KG1 (cell line): Measurements from ENCODE around the gene PDE4D.

Source experiments
- DNase-seq: peaks from one replicate; lab custom pipeline; 2025; lab: John Stamatoyannopoulos, UW

Gene PDE4D

DNA sequence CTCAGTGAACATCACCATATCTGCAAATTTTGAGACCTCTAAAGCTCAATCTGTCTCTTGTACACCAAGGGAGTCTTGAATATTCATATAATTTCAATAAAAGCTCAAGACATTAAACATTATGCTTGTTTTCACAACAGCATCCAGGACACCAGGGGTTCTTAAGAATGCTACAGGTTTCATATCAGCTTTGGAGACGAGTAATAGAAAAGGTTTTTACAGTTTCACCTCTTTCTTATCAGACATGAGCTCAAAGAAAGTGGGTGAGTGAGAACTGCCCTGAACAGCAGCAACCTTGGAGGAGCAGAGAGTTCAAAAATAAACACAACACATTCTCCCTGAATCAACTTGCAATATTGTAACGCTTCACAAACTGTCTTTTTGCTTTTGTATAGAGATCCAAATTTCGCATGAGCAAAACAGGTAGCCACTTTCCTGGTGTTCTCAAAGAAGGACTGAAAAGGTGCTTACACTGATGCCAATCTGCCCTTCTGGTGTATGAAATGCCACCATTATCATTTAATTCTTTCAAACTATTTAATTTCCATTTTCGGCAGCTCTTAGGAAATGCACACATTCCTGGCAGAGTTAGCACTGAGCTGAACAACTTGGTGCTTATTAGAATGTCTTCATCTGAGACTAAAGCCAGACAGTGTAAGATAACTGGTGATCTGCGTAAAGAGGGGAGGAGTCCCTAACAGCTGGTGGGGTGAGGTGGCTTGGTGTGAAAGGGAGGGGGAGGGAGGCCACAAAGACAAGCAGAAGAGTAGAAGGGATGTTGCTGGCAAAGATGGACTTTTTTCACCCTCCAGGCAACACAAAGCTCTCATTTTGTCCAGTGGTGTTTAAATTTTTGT lies 535.3 kb downstream of the PDE4D start:
- no peak for DNase-seq

DNA sequence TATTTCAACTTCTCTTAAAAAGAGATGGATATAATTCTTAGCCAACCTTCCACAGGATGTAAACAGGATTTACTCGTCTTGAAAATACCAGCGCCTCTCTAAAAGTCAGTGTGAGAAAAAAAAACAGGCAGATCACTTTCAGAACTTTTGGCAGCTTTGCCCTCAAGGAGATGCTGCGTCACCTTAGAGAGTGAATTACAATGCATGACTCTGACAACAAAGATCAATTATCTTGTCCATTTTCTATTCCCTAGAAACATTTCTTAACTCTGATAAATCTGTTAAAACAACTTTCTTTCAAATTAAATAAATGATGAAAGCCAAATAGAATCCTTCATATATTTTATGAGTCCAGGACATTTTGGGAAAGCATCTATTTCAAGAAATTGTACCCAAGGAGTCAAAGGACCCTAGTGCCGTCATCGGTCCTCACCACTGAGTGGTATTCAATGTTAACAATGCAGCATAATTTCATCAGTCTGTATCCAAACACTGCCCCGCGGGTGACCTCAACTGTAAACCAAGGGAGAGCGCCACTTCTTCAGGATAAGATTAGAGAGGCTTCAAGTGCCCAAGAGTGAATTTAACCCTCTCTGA lies 536.0 kb downstream of the PDE4D start:
- DNase-seq, result no peak

DNA sequence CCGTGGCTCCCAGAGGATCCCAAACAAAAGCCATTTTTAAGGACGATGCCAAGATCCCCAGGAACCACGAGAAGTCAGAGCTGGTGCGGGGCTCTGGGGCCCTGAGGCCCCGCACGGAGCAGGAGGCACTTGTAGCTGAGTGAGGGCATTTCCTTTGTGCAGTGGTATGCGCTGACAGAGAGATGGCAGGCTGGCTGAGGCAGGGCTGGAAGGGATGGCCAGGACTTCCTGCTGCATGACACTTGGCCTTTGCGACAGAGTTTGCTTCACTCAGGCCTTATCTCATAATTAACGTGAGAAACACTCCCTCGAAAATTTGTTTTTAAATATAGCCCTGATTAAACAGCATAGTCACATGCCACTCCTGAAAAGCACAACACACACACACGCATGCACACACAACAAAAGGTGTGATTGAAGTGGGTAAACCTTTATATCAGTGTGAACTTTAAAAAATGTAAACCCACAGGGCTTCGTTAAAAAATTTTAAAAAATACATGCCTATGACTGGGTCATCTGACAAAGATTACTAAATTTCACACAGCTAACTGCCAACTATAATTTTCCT lies 536.6 kb downstream of the PDE4D start:
- no peak for DNase-seq

DNA sequence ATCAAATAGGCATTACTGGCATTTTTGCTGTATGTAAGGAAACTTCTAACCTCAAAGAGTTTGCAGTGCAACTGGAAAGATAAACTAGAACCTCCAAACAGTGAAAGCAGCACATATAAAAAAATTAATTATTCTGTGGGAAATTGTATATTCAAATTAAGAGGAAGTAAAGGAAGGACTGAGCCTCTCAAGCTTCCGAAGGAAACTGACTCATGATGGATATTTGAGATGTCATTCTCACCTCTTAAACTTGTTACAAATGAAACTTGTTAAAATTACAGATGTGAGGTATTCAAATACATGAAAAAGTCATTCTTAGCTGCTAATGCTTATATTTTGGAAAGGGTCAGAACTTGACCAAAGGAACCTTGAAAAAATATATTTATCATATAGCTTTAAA lies 538.7 kb downstream of the PDE4D start:
- DNase-seq, result no peak

DNA sequence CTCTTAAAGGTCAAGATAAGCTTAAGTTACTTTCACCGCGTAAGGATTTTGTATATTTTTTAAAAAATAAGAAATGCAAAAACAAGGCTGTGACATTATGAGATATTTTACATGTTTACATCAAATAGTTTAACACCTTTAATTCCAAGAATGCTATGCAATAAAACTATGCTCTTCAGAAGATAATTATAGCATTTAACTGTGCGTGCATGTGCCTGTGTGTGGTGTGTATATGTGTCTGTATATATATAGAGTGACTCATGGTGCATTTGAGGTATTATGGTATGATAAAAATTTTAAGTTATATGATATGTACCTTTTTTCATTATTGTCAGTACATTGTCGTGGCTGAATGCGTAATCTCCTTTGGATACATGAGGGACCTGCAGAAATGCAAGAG lies 539.3 kb downstream of the PDE4D start:
- DNase-seq, result no peak

DNA sequence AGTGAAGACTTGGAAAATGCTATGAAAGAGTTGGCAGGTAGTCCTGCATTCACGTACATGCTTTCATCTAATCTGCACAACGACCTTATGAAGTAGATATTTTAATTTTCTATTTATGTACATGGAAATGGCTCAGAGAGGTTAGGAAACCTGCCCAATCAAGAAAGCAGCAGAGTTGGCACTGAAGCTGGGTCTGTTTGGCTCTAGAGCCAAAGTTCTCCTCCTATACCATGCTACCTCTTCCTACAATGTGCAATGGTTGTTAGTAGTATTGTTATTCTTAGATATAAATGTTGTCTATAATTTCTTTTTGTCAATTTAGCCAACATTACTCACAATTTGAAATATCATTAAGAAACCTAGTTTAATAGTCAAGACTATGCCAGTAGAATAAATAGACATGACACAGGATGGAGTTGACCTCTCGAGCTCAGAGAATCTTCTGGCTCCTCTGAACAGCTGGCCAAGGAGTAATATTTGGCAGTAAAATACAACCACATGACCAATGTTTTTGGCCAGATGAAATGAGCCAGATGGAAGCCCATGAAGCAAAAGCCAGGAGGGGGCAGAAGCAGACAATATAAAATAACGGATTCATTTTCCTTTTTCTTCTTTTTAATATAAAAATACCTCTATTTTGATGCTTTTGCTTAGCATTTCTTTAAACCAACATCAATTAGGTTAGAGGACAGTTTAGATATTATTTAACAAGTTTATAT lies 542.3 kb downstream of the PDE4D start:
- DNase-seq, result no peak

DNA sequence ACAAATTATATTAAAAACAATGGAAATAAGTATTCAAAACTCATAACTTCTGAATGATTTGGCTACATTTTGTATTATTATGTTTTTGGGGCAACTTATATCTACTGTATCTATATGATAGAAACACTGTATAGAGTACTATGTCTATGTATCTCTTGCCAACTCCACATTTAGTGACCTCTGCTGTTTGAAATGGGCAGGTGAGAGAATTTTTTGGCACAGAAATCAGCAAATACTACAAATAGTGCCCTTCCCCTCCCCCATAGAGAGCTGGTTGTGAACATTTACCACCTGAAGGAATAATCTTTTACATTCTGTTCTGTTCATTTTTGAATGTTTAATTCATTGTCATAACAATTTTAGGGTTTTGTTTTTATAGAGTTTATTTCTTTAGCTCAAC lies 545.3 kb downstream of the PDE4D start:
- no peak for DNase-seq

DNA sequence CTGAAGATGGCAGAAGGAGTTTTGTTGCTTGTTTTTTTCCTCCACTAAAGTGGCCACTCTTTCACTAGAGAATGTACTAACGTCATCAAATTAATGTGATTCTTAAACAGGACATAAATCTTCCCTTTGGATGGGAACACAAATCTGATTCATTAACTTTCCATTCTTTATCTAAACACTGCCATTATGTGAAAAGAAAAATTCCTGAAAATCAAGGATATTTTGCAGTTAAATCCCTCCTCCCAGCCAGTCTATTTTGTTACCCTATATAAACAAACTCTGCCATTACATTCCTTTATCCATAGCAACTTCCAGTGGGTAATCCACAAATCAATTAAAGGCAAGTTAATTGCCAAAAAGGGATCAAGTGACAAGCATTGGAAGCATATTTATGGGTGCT lies 546.5 kb downstream of the PDE4D start:
- DNase-seq, result no peak

DNA sequence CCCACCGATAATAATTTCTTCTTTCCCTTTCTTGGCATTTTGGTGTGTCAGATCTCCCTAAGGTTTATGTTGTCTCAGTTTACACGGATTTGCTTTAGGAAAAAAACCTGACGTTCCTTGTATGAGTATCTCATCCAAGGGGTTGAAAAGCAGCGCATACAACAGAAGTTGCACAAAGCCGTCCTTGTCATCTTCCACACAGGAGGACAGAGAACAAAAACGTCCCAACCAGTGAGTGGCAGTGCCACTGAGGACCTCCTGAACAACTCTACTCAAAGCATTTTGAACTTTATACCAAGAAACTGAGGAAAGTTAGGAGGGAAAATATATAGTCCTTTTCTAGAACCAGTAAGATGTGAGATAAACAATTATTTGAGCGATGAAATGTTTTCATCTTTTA lies 547.0 kb downstream of the PDE4D start:
- DNase-seq, result no peak

DNA sequence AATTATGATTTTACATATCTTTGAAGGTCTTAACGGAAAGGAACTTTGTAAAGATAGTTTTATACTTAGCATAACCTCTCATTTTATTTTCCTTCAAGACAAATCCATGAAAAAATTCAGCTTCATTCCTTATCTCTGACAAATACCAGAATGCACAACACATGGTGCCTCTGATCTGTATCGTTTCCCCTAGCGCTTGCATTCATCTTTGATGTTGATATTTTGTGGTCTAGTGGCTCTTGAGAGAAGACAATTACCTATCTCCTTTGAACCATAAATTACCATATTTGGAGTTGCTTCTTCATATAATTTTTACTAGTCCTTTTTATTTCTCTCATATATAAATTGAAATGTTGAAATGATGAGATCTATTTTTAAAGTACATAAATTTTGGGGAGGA lies 551.3 kb downstream of the PDE4D start:
- DNase-seq, result no peak

DNA sequence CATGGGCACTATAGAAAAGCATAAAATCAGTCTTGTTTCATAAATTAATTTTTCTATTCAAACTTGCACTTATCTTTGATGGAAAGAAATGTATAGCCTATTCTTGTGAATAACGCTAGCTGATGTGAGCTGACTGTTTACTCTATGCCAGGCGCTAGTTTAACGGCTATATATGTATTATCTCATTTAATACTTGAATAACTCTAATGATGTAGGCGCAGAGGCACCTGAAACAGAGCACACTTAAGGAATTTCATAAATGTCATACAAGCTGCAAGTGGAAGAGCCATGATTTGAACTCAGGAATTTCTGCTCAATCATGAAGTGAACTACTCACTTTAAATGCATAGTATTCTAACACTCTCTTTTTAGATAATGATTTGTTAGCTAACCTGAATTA lies 551.8 kb downstream of the PDE4D start:
- DNase-seq, result no peak

DNA sequence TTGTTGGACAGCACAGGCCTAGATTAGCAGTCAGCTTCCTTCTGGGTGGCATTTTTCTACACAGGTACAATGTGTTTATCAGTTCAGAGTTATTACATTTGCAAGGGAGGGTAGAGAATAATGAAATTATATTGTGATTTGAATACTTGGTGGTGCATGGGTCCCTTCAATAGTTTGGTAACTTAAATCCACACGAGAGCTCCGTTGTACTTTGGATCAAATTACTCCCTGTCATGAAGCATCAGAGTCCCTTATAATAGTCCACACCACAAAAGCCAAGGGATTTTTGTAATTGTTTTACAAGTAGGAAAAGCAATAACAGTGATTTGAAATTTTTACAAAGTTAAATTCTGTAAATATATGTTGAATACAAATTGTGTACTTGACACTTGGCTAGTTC lies 552.4 kb downstream of the PDE4D start:
- DNase-seq, result no peak

DNA sequence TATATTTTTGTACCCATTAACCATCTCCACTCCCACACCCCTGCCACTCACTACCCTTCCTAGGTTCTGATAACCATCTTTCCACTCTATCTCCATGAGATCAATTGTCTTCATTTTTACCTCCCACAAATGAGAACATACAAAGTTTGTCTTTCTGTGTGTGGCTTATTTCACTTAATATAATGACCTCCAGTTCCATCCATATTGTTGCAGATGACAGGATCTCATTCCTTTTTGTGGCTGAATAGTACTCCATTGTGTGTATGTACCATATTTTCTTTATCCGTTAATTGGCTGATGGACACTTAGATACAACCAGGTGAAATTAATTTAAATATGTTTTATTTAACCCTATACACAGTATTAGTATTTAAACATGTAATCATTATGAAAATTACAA lies 552.9 kb downstream of the PDE4D start:
- DNase-seq, result no peak

DNA sequence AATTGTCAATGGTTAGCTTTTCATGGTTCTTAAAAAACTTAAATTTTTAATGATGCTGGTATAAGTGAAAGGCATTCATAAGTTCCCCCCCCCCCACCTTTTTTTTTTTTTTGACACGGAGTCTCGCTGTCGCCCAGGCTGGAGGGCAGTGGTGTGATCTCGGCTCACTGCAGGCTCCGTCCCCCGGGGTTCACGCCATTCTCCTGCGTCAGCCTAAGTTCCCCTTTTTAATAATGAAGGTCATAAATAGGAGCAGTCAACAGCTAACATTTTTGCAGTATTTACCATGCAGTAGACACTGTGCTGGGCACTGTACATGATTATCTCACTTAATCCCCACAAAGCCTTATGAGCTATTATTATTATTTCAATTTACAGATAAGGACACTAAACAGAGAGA lies 556.3 kb downstream of the PDE4D start:
- DNase-seq, result no peak

DNA sequence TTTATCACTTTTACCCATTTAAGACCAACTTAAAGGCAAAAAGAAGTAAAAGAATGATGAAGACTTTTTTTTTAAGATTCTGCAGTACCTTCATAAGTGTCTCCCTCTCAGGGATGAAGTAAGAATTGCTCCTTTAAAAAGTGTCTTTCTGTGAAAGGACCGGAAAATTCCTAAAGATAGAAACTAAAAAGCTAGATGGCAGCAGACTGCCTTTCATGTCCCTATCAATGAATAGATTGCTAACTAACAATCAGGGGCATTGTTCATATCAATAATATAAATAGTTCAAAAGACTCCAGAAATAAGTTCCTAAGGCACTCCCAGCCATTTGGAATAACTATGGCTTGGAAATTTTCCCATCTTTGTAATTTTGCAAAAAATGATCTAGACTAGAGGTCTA lies 558.0 kb downstream of the PDE4D start:
- no peak for DNase-seq

DNA sequence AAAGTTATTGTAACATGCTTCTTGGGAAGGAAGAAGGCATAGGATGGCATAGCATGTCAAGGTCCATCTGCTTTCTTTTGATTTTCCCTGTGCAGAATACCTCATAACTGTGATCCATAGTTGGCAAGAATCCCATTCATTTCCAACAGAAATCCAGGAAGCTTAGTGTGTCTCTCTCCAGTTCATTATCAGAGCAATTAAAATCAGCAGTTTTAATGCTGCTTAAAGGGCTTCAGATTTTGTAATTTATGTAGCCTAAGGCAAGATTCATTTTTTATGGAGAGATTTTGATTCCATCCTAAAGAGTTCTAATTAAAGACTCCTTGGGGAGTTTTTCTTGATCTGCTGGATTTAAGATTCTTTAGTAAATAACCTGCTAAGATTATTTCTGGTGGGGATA lies 560.1 kb downstream of the PDE4D start:
- no peak for DNase-seq

DNA sequence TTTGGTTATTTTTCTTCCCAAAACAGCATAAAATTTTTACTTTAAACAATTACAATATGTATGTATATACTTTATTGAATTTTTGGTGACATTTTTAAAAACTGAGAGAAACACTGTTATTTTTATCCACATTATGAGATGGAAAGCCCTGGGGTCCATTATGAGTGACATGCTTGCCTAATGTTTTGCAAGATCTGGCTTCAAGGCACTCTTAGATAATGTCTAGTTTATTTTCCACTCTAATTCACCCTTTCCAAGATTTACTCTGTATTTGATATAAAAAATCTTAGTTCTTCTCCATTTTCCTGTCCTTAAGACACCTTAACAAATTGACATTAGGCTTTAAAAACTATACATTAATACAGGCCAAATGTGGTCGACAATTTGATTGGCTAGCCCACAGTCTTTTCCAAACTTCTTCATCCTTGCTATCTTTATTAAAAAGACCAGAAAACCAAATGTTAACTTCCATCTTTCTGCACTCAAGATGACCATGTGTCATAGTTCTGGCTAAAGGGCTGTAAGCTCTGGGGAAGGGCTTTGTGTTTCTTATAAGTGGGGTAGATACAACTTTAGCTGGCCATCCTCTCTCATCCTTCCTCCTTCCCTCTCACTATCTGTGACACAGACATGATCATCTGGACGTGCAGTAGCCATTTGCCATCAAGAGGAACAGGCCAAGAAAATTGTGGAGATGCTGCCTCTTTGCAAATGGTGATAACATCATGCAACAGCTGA lies 561.1 kb downstream of the PDE4D start:
- DNase-seq, result no peak

DNA sequence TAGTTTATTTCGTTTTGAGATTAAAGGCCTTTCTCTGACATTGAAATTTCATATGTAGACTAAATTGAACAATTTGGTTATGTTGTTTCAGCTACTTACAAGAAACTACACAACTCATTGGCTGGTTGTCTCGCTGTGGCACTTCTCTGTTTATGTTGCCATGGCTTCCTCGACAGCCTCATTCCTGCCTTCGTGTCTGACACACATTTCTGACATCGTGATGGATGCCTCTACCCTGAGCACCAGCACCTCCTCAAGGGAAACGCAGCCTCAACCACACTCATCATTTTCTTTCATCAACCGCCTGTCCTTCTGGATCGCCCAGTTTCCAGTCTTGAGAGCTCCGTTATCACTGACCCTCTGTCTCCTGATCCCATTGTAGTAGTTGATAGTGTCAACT lies 562.8 kb downstream of the PDE4D start:
- no peak for DNase-seq

DNA sequence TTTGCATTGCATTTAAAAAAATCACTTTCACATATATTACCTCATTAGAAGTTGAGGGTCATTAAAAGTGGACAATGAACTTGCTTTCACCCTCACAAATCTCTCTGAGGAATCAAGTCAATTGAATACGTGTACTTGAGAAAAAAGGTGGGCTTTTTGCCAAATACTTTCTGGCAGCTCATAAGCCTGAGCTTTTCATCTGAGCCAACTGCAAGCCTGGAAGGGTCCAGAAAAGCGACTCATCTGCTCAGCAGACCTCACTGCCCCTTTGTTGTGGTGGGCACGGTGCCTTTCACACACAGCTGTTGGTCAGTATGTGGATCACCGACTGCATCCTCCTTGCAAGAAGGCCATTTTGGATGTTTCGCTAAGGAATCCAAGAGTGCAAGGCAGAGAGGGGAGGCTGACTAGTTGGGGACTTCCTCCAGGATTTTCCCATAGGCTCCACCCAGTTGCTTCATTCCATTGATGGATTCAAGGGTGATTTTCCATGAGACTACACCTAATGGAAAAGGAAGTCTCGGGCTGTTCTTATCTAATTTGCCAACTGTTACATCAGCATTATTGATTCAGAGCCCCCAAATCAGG lies 564.7 kb downstream of the PDE4D start:
- no peak for DNase-seq

DNA sequence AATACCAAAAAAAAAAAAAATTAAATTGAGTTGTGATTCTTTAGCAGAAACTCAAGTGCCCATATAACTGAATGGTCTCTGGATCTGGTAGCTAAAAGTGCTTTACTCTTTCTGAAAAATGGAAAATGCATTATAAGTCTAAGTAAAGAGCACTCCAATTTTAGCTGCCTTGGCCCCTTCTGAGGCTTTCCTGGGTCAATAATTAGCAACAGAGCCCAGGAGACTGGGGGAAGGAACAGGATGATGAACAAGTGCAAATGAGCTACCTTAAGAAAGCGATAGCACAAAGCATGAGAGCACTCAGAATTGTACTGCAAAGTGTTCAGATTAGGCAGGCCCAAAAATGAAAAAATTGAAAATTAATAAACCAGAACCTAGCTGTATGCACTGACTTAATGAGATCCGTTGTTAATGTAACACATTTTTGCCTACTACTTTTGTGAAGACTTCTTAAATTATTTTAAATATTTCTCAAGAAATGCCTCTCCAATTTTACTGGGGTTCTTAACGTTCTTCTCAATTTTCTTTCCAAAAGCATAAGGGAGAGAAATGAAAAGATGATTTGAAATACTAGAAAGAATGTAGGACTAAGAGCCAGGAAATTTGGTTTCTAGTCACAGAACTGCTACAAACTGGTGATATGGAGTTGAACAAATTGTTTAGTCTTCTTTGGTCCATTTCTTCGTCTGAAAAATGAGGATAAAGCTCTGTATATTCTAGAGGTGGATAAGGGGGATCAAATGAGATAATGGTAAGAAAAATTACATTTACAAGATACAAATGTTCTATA lies 566.1 kb downstream of the PDE4D start:
- DNase-seq, result no peak

DNA sequence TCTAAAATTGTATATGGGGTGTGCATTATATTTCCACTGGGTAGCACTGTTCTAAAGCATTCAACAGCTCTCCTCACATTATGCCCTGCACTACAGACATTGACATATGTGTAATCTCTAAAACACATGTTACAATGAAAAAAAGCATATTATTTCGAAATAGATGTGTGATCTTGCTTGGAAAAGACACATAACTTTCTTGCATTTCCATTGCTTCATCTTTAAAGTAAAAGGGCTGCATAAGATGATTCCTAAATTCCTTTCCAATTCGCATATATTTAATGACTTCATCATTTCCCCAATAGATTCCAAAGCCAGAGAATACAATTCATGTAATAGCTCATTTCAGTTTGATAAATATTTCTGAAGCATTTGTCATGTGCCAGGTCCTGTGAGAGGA lies 566.9 kb downstream of the PDE4D start:
- DNase-seq, result no peak
